ENCODE measurements around the gene TEDC2. TPM values are rescaled to one million over a fixed set of nuclear protein-coding genes. Genes with fewer than 3 reads are reported as not detected.
"Not testable (repeated sequence)": the region's sequence is repeated elsewhere in the genome, so short reads cannot be mapped to it uniquely, and the experiment has no call there.

The TEDC2 gene
- total RNA-seq, 1 donor from 2014 or later = 0.60 TPM

GRCh38 chr16:2438121-2438520 is 21.8 kb upstream of the TEDC2 start:
- DNase-seq (ENCODE audit: low spot score) = no peak

GRCh38 chr16:2439598-2439997 is 20.3 kb upstream of the TEDC2 start:
- DNase-seq (ENCODE audit: low spot score) = no peak

- not testable (repeated sequence) for DNase-seq (ENCODE audit: low spot score)
Measured at GRCh38 chr16:2441143-2441804, 18.6 kb upstream of the TEDC2 start.

GRCh38 chr16:2443555-2443954 is 16.4 kb upstream of the TEDC2 start:
- no peak for DNase-seq (ENCODE audit: low spot score)

GRCh38 chr16:2447920-2448583 is 11.9 kb upstream of the TEDC2 start:
- DNase-seq (ENCODE audit: low spot score) = no peak

- DNase-seq (ENCODE audit: low spot score) = no peak
Measured at GRCh38 chr16:2449118-2449517, 10.8 kb upstream of the TEDC2 start.

- no peak for DNase-seq (ENCODE audit: low spot score)
Measured at GRCh38 chr16:2450535-2450934, 9.4 kb upstream of the TEDC2 start.

GRCh38 chr16:2450975-2451381 is 8.9 kb upstream of the TEDC2 start:
- no peak for DNase-seq (ENCODE audit: low spot score)

- DNase-seq (ENCODE audit: low spot score) = no peak
Measured at GRCh38 chr16:2451851-2452320, 8.0 kb upstream of the TEDC2 start.

GRCh38 chr16:2452650-2453049 is 7.3 kb upstream of the TEDC2 start:
- no peak for DNase-seq (ENCODE audit: low spot score)

GRCh38 chr16:2455081-2455845 is 4.6 kb upstream of the TEDC2 start:
- no peak for DNase-seq (ENCODE audit: low spot score)

GRCh38 chr16:2456551-2457153 is 3.3 kb upstream of the TEDC2 start:
- DNase-seq (ENCODE audit: low spot score) = no peak

- no peak for DNase-seq (ENCODE audit: low spot score)
Measured at GRCh38 chr16:2457267-2457666, 2.6 kb upstream of the TEDC2 start.

GRCh38 chr16:2457946-2458345 is 2.0 kb upstream of the TEDC2 start:
- no peak for DNase-seq (ENCODE audit: low spot score)

- no peak for DNase-seq (ENCODE audit: low spot score)
Measured at GRCh38 chr16:2458887-2459646, 842 bp upstream of the TEDC2 start.

GRCh38 chr16:2460391-2460713 is 443 bp downstream of the TEDC2 start:
- no peak for DNase-seq (ENCODE audit: low spot score)

GRCh38 chr16:2460916-2461315 is 1.0 kb downstream of the TEDC2 start:
- no peak for DNase-seq (ENCODE audit: low spot score)

- no peak for DNase-seq (ENCODE audit: low spot score)
Measured at GRCh38 chr16:2462031-2462866, 2.3 kb downstream of the TEDC2 start.

GRCh38 chr16:2464333-2464732 is 4.4 kb downstream of the TEDC2 start:
- no peak for DNase-seq (ENCODE audit: low spot score)

- DNase-seq (ENCODE audit: low spot score) = no peak
Measured at GRCh38 chr16:2465653-2466415, 5.9 kb downstream of the TEDC2 start.

All from mucosa of gallbladder (tissue), 1 donor.